HG02642 (cell line): ENCODE results near the gene KIRREL3.

Experiments used
- ATAC-seq: cut with Tn5 transposase; IDR thresholded peaks from one replicate; pipeline ENCODE4 v1.9.1; 2021; ENCODE audit warnings: mild to moderate bottlenecking; ENCODE audit not compliant: unreplicated experiment, poor library complexity

KIRREL3 gene

GRCh38 chr11:126630488-126630887, 370.1 kb downstream of the KIRREL3 start:
- no peak for ATAC-seq

- ATAC-seq: no peak
These were observed 371.6 kb downstream of the KIRREL3 start for GRCh38 chr11:126628790-126629621.

DNA sequence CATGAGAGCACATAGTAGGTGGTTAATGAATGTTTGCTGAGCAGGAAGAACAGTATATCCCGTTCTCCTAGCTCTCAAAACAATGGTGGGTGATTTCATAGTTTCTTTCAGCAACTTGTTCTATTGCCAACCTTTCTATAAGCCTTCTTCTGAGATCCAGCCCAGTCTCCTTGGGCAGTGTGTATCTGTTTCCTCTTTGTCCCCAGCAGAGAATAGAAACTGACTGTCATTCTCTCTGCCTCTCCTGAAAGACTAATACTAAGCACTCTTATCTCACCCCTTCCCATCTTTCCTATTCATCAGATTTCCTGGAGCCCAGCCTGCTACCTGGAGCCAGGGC, 372.1 kb downstream of the KIRREL3 start:
- no peak for ATAC-seq

DNA sequence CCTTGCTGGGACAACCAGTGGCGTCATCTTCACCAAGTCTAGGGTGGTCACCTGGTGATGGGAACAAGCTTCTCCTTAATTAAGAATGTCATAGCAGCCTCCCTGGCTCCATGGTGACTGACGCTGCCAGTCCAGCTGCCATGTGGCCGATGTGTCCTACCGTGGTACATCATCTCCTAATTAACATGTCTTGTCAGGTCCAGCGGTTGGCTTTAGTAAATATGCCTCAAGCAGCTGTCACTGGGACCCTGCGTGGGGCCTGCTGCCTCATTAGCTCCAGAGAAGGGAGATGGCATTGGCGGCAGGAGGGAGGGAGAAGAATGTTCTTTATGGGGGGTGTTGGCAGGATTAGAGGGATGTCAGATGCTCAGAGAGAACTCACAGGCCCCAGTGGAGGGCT, 373.1 kb downstream of the KIRREL3 start:
- ATAC-seq: no peak

GRCh38 chr11:126624506-126624905, 376.1 kb downstream of the KIRREL3 start:
- no peak for ATAC-seq

DNA sequence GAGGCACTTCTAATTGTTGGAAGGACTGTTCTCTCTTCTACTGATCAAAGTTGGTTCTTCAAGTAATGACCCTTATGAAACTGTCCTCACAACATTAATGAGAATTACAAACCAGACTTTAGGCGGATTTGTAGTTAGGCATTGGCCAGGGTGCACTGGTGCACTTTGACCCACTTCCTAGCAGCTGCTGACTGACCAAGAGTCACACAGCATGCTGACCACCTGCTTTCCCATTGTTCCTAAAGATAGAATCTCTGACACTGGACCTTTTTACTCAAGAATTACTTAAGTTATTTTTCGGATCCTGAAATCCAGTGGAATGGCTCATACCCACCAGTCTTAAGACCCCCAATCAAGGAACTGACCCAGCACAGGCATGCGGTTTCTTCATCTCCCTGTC, 381.1 kb downstream of the KIRREL3 start:
- ATAC-seq: no peak

GRCh38 chr11:126615845-126616244, 384.7 kb downstream of the KIRREL3 start:
- no peak for ATAC-seq

DNA sequence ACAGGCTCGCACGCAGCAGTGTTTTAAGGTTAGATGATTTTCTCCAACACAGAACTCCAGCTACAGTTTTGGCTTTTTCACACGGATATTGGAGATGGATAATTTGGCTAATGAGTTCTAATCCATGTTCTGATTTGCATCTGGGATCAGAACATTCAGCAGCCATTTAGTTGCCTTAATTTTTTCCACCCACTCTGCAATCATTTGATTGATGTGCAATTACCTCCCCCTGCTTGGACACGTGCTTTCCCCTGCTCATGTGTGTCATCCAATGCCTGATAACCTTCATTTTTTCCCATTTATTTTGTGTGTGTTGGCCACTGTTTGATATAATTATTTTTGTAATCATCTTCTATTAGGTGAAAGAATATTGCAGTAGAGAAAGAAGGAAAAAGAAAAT, 387.3 kb downstream of the KIRREL3 start:
- ATAC-seq: no peak

GRCh38 chr11:126612671-126613070, 387.9 kb downstream of the KIRREL3 start:
- ATAC-seq: no peak

DNA sequence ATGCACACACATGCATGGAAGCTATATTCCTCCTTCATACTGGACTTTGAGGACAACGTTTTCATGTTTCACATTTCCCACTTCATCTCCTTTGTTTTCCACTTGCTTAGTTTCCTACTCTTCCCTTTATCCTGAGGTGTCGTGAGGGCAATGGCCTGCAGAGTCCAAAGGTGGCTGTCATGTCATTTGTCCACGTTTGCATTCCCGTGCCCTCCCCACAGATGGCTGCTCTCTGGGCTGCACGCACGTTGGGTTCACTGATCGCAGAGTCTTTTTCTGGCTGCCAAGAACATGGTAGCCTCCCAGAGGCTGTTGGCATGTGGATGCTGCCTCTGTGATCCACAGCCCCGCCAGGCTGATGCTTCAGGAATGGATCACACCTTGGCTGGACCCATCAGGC, 389.1 kb downstream of the KIRREL3 start:
- no peak for ATAC-seq

- no peak for ATAC-seq
These were observed 391.9 kb downstream of the KIRREL3 start for GRCh38 chr11:126608658-126609057.

- no peak for ATAC-seq
These were observed 392.6 kb downstream of the KIRREL3 start for GRCh38 chr11:126607776-126608541.

DNA sequence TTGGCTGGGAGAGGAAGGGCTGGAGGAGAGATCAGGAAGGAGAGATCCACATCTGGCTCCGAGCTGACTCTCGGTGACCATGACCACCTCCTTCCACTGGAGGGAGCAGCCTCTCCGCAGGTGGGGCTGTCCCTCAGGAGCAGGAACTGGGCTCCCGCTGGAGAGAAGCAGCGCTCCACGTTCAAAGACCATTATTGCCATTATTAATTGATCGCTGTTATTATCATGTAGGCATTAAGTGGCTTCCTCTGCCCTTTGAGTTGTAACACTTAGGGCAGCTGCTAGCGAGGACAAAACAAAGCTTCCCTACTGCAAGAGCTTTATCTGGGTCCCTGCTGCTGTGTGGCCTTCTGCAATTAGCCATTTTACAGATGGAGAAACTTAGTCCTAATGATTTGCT, 393.2 kb downstream of the KIRREL3 start:
- ATAC-seq: no peak

DNA sequence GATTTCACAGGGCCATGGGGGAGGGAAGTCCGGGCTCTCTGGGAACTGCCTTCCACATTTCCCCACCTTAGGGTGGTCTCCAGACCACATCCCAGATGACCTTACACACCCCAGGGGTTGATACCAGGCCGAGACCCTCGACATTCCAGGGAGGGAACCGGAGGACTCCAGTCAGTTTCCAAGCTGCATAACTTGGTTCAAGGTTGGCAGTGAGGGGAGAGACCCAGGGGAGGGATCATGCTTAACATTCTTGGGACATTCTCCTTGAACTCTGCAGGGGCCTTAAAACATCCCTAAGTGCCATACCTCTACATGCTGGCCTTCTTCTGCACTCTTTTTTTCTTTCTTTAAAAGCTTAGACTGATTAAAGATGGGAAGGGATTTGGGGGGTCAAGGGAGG, 394.1 kb downstream of the KIRREL3 start:
- no peak for ATAC-seq

DNA sequence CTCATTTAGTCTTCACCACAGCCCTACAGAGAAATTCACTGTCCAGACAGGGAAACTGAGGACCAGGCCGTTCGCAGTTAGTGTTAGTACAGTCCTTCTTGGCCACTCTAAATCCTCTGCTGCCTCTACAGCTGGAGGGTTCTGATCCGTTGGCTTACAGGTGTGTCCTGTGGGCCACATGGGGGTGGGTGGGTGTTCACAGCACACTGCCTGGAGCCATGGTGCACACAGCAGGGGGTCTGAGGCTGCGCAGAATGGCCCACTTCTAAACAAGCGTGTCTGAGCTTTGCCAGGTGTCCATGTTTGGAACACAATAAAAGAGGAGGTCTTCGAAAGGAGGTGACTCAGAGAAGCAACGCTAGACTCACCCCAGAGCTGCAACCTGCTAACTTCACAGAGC, 396.1 kb downstream of the KIRREL3 start:
- ATAC-seq: no peak

GRCh38 chr11:126603486-126603885, 397.1 kb downstream of the KIRREL3 start:
- ATAC-seq: no peak

DNA sequence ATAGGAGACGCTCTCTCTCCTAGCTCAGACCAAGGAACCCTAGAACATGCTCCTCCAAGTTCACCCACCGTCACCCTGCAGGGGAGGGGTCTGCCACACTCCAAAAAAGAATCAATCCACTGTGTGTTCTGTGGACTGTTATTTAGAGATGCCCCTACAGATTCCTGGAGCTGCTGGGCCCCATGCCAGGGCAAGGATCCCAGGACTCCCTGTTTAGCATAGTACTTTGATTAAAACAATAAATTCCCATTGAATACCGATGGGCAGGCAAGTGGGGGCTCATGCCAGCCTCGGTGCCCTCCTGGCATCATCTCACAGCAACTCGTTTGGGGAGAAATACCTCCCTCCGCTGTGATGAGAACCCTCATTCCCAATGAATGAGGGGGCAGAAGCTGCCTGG, 397.6 kb downstream of the KIRREL3 start:
- ATAC-seq: no peak

GRCh38 chr11:126602349-126602940, 398.1 kb downstream of the KIRREL3 start:
- ATAC-seq: no peak

GRCh38 chr11:126601550-126602215, 398.9 kb downstream of the KIRREL3 start:
- ATAC-seq: no peak

- no peak for ATAC-seq
These were observed 399.4 kb downstream of the KIRREL3 start for GRCh38 chr11:126601136-126601535.
